Measurements from ENCODE around the gene TRIML1.

GRCh38 chr4:188187106-188187505 is 47.9 kb downstream of the TRIML1 start:
- TF ChIP-seq CTCF (conservative IDR thresholded peaks at IDR 0.05; ENCODE audit: low read depth, low read length) (no peak), EZH2 (IDR thresholded peaks at IDR 0.05; ENCODE audit: low read length, unreplicated experiment) (no peak), EZH2phosphoT487 (IDR thresholded peaks at IDR 0.05; ENCODE audit: borderline replicate concordance, low read length) (no peak)
